K562 (cell line): Measurements from ENCODE around the gene WNT6. TPM values are rescaled to one million over a fixed set of nuclear protein-coding genes. Genes with fewer than 3 reads are reported as not detected.

Experiments used
- ATF6 ChIP-seq: sonication (generic); formaldehyde crosslinking; IDR thresholded peaks from 2 replicates; pipeline ENCODE4 v1.4.0; 2020; ENCODE audit warnings: mild to moderate bottlenecking, missing genetic modification reagents
- BRF2 ChIP-seq: IDR thresholded peaks from 3 replicates; pipeline ENCODE4 v1.6.1; 2011; ENCODE audit warnings: borderline replicate concordance, mild to moderate bottlenecking; ENCODE audit not compliant: insufficient read length, insufficient read depth
- CCNT2 ChIP-seq: IDR thresholded peaks from 2 replicates; pipeline ENCODE4 v1.6.1; 2011; ENCODE audit warnings: borderline replicate concordance, low read depth, mild to moderate bottlenecking, moderate library complexity, mixed read lengths, low read length; ENCODE audit not compliant: insufficient read length; ENCODE audit errors: extremely low read depth
- FOXK2 ChIP-seq, 2 experiments: fragments of 450-650 bp; IDR thresholded peaks in 1 of 2; conservative IDR thresholded peaks in 1 of 2; 2 replicates each; pipeline ENCODE4 v1.6.1; 2016; ENCODE audit warnings: low read depth in 2 of 2, mild to moderate bottlenecking in 1 of 2
- KAT8 ChIP-seq: fragments of 450-650 bp; IDR thresholded peaks from 2 replicates; pipeline ENCODE4 v1.6.1; 2016; ENCODE audit warnings: low read depth, mild to moderate bottlenecking
- MEIS2 ChIP-seq: fragments of 450-650 bp; IDR thresholded peaks from 2 replicates; pipeline ENCODE4 v1.6.1; 2014; ENCODE audit warnings: mild to moderate bottlenecking; ENCODE audit not compliant: partially characterized antibody
- NCOR1 ChIP-seq: fragments of 450-650 bp; IDR thresholded peaks from 2 replicates; pipeline ENCODE4 v1.6.1; 2016; ENCODE audit warnings: mild to moderate bottlenecking, moderate library complexity
- RBM14 ChIP-seq: fragments of 200-400 bp; formaldehyde crosslinking; IDR thresholded peaks from 2 replicates; pipeline ENCODE4 v1.6.1; 2018; ENCODE audit warnings: low read depth, mild to moderate bottlenecking, low read length, moderate library complexity, borderline replicate concordance; ENCODE audit not compliant: insufficient read depth
- RBM22 ChIP-seq: fragments of 200-400 bp; formaldehyde crosslinking; IDR thresholded peaks from 2 replicates; pipeline ENCODE4 v1.6.1; 2018; ENCODE audit warnings: low read length, low read depth; ENCODE audit not compliant: poor library complexity, severe bottlenecking
- SP1 ChIP-seq: sonication (generic); formaldehyde crosslinking; IDR thresholded peaks from 2 replicates; pipeline ENCODE4 v1.8.1; 2022; ENCODE audit warnings: mild to moderate bottlenecking, missing genetic modification reagents
- STAT5A ChIP-seq: IDR thresholded peaks from 2 replicates; pipeline ENCODE4 v1.6.1; 2012; ENCODE audit warnings: low read length, inconsistent platforms, borderline replicate concordance
- TEAD1 ChIP-seq, 2 experiments: fragments of 450-650 bp in 1 of 2; sonication (generic) in 1 of 2; formaldehyde crosslinking; IDR thresholded peaks; 2 replicates each; pipeline versions ENCODE4 v1.4.0 to v1.8.0; 2020 to 2022; ENCODE audit warnings: mild to moderate bottlenecking in 2 of 2, missing genetic modification reagents in 1 of 2
- TFAP4 ChIP-seq: sonication (generic); formaldehyde crosslinking; IDR thresholded peaks from 2 replicates; pipeline ENCODE4 v1.8.0; 2022; ENCODE audit warnings: missing genetic modification reagents, mild to moderate bottlenecking, moderate library complexity, borderline replicate concordance
- ZNF354B ChIP-seq: fragments of 250-450 bp; sonication (Bioruptor Pico); IDR thresholded peaks from 2 replicates; pipeline ENCODE4 v1.4.0; 2020
- polyA plus RNA-seq, 8 experiments: library from polyadenylated mRNA; depleted of rRNA in 4 of 8; stranded (reverse) in 5 of 8; unstranded in 3 of 8; fragments of >200 nt; fragmentation: Nextera tagmentation in 2 of 8; fragmentation: Illumina TruSeq in 1 of 8; extraction: Ambion mirVana in 2 of 8; extraction: Trizol in 1 of 8; gene quantifications; 2 replicates each; pipeline versions ENCODE4 v1.2.1 to v1.2.3, GENCODE V29; 2011 to 2014; ENCODE audit warnings: inconsistent platforms in 1 of 8, missing spikeins in 1 of 8
- total RNA-seq, 7 experiments: library from RNA; depleted of rRNA in 6 of 7; stranded (reverse); fragments of >200 nt in 6 of 7; fragmentation: Illumina TruSeq in 2 of 7; extraction: Trizol in 2 of 7; gene quantifications; 2 replicates each; pipeline versions ENCODE4 v1.2.1 to v1.2.3, GENCODE V29; 2011 to 2021; ENCODE audit warnings: low replicate concordance in 1 of 7
- TF ChIP-seq, protein P1 (sequence below): fragments of 450-650 bp; formaldehyde crosslinking; IDR thresholded peaks from 2 replicates; pipeline ENCODE4 v1.4.0; 2022; ENCODE audit warnings: mild to moderate bottlenecking, moderate library complexity
- TF ChIP-seq, protein P2 (sequence below): sonication (generic); formaldehyde crosslinking; IDR thresholded peaks from 2 replicates; pipeline ENCODE4 v1.8.0; 2022; ENCODE audit warnings: mild to moderate bottlenecking, missing genetic modification reagents

The WNT6 gene
- total and polyA plus RNA-seq, 9 of the 15 experiments (the other 6 are each of a cell fraction or from before 2014, with no cell fraction given): not detected

GRCh38 chr2:218908721-218909619, 49.4 kb downstream of the WNT6 start (continued):
- TF ChIP-seq, protein P1, sequence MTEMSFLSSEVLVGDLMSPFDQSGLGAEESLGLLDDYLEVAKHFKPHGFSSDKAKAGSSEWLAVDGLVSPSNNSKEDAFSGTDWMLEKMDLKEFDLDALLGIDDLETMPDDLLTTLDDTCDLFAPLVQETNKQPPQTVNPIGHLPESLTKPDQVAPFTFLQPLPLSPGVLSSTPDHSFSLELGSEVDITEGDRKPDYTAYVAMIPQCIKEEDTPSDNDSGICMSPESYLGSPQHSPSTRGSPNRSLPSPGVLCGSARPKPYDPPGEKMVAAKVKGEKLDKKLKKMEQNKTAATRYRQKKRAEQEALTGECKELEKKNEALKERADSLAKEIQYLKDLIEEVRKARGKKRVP: no peak
- TF ChIP-seq, protein P2, sequence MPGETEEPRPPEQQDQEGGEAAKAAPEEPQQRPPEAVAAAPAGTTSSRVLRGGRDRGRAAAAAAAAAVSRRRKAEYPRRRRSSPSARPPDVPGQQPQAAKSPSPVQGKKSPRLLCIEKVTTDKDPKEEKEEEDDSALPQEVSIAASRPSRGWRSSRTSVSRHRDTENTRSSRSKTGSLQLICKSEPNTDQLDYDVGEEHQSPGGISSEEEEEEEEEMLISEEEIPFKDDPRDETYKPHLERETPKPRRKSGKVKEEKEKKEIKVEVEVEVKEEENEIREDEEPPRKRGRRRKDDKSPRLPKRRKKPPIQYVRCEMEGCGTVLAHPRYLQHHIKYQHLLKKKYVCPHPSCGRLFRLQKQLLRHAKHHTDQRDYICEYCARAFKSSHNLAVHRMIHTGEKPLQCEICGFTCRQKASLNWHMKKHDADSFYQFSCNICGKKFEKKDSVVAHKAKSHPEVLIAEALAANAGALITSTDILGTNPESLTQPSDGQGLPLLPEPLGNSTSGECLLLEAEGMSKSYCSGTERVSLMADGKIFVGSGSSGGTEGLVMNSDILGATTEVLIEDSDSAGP (CRISPR knock-in tag): peak; percentile 93
- TF ChIP-seq BRF2: no peak
- TF ChIP-seq CCNT2: peak; percentile 48
- TF ChIP-seq STAT5A: no peak
- 0 out of 2 replicates have a peak, but pooled peaks have one; percentile 71 for TF ChIP-seq ATF6 (CRISPR knock-in tag)
- TF ChIP-seq NCOR1: peak; percentile 24; the same call in 1 of the 2 replicates
- TF ChIP-seq KAT8: no peak
- TF ChIP-seq TFAP4 (CRISPR knock-in tag): peak; percentile 81
- TF ChIP-seq FOXK2 (conservative IDR thresholded peaks at IDR 0.05 in 1 of 2, IDR thresholded peaks at IDR 0.05 in 1 of 2; ENCODE audit: low read depth in 2 of 2): peak; percentile 69 to 71
- TF ChIP-seq SP1: peak; percentile 78
- TF ChIP-seq MEIS2: no peak
- TF ChIP-seq RBM22: no peak
- TF ChIP-seq RBM14: no peak
- no peak for TF ChIP-seq TEAD1 (CRISPR knock-in tag; IDR thresholded peaks at IDR 0.05)
- no peak for TF ChIP-seq ZNF354B (CRISPR knock-in tag)
